Inflammatory macrophage treated with lipopolysaccharide for 1 hour (primary cell): ENCODE data around the gene NEB.
"Not testable (repeated sequence)": the region's sequence is repeated elsewhere in the genome, so short reads cannot be mapped to it uniquely, and the experiment has no call there.

Experiments used
- DNase-seq, 2 donors: peaks; one replicate each; pipeline ENCODE4 v3.0.0-alpha.2; 2020 to 2022

Gene NEB

DNA sequence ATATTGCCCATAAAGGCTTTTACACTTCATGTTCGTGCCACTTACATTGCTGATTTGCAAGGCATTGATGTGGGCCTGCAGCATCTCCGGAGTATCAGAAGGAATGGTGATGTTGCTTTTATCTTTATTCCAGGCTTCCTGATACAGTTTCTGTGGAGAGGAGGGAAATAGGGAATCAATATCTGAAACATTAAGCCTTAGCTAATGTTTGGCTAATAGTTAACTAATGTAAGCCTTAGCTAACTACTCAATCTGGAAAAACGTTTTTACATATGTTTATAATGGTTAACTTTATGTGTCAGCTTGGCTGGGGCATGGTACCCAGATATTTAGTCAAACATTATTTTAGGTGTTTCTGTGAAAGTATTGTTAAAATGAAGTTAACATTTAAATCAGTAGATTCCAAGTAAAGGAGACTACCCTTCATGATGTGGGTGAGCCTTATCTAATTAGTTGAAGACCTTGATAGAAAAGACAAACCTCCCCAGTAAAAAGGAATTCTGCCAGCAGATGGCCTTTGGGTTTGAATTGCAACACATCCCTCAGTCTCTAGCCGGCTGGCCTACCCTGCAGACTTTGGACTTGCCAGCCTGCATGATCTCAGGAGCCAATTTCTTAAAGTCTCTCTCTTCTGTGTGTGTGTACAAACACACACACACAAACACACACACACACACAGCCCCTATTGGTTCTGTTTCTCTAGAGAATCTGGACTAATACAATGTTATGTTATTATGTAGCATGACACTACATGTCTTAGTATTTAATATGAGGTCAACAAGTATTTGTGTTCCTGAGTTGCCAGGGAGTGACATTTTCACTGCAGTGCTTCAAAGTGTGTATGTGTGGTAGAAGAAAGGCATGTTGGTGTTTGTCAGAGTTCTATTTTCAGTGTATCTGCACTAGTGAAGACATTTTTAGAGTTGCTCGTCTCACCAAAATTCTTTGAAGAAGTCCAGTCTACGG is 126.5 kb downstream of the NEB start:
- DNase-seq: not testable (repeated sequence)

DNA sequence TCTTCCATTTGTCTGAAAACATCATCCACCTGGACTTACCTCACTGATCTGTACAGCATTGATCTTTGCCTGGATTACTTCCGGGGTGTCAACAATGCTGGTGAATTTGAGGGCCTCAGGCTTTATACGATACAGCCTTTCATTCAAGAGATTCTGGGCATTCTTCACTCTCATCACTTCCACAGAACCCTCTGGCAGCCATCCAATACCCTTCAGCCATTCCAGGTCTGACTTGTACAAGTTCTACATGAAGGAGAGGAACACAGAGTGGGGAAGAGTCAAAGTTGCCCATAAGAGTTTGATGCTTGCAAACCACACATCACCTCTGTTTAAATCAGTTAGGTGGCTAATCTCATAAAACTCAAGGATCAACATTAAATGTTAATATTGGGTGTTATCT is 130.7 kb downstream of the NEB start:
- not testable (repeated sequence) for DNase-seq

DNA sequence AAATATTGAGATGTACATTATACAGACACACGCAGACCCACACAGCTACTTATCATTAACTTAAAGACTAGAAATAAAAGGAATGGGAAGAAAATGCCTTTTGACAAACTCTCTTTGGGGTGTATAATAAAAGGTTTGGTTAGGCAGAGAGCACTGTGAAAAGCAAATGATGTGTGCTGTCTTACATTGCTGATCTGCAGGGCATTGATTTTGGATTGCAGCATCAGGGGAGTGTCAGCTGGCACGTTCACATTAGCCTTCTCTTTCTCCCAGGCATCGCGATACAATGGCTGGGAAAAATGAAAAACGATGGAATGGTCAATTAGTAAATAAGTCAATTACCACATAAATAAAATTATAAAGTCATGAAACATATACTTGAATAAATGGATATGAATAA is 131.9 kb downstream of the NEB start:
- not testable (repeated sequence) for DNase-seq

DNA sequence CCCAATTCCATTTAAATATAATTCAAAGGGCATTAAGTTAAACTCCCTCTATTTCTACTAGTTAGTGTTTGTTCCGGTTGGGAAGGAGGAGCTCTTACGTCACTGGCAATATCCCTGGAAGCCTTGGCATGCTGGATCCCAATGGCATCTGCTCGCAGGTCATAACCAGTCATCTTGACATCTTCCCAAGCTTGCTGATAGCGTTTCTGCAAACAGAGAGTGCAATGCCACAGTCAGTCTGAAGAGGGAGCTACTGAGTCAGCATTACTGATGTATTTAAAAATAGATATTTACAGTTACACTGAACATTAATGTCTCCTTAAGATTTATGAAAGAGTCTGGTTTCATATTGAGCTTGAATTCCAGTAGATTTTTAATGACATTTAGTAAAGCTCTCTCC is 132.5 kb downstream of the NEB start:
- not testable (repeated sequence) for DNase-seq

DNA sequence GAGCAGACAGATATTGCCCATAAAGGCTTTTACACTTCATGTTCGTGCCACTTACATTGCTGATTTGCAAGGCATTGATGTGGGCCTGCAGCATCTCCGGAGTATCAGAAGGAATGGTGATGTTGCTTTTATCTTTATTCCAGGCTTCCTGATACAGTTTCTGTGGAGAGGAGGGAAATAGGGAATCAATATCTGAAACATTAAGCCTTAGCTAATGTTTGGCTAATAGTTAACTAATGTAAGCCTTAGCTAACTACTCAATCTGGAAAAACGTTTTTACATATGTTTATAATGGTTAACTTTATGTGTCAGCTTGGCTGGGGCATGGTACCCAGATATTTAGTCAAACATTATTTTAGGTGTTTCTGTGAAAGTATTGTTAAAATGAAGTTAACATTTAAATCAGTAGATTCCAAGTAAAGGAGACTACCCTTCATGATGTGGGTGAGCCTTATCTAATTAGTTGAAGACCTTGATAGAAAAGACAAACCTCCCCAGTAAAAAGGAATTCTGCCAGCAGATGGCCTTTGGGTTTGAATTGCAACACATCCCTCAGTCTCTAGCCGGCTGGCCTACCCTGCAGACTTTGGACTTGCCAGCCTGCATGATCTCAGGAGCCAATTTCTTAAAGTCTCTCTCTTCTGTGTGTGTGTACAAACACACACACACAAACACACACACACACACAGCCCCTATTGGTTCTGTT is 137.2 kb downstream of the NEB start:
- DNase-seq: not testable (repeated sequence)

DNA sequence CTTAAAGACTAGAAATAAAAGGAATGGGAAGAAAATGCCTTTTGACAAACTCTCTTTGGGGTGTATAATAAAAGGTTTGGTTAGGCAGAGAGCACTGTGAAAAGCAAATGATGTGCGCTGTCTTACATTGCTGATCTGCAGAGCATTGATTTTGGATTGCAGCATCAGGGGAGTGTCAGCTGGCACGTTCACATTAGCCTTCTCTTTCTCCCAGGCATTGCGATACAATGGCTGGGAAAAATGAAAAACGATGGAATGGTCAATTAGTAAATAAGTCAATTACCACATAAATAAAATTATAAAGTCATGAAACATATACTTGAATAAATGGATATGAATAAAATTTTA is 142.4 kb downstream of the NEB start:
- not testable (repeated sequence) for DNase-seq

DNA sequence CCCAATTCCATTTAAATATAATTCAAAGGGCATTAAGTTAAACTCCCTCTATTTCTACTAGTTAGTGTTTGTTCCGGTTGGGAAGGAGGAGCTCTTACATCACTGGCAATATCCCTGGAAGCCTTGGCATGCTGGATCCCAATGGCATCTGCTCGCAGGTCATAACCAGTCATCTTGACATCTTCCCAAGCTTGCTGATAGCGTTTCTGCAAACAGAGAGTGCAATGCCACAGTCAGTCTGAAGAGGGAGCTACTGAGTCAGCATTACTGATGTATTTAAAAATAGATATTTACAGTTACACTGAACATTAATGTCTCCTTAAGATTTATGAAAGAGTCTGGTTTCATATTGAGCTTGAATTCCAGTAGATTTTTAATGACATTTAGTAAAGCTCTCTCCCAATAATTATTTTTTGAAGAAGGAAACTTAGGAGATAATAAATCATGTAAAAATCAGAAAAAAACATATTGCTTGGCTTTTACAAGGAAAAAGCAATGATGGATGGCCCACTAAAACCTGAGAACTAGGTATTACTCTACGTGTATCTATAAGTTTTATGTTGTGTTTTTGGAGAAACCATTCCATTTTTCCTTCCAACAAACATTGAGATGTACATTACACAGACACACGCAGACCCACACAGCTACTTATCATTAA is 142.9 kb downstream of the NEB start:
- not testable (repeated sequence) for DNase-seq

DNA sequence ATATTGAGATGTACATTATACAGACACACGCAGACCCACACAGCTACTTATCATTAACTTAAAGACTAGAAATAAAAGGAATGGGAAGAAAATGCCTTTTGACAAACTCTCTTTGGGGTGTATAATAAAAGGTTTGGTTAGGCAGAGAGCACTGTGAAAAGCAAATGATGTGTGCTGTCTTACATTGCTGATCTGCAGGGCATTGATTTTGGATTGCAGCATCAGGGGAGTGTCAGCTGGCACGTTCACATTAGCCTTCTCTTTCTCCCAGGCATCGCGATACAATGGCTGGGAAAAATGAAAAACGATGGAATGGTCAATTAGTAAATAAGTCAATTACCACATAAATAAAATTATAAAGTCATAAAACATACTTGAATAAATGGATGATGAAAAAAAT is 153.0 kb downstream of the NEB start:
- not testable (repeated sequence) for DNase-seq

DNA sequence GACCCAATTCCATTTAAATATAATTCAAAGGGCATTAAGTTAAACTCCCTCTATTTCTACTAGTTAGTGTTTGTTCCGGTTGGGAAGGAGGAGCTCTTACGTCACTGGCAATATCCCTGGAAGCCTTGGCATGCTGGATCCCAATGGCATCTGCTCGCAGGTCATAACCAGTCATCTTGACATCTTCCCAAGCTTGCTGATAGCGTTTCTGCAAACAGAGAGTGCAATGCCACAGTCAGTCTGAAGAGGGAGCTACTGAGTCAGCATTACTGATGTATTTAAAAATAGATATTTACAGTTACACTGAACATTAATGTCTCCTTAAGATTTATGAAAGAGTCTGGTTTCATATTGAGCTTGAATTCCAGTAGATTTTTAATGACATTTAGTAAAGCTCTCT is 153.6 kb downstream of the NEB start:
- not testable (repeated sequence) for DNase-seq

DNA sequence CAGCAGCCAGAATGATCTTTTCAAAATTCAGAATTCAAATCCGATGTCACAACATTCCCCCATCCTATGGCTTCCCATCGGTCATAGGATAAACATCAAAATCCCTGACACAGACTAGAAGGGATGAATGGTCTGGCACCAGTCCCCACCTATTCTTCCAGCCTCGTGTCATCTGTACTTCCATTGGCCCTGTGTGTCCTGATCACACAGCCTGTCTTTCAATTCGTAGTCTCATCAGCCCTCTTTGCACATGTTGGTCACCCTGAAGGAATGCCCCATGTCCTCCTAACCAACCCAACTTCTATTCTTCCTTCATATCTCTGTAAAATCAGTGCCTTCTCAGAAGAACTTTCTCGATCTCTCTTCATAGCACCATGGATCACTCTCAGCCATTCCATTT is 157.2 kb downstream of the NEB start:
- no peak for DNase-seq

DNA sequence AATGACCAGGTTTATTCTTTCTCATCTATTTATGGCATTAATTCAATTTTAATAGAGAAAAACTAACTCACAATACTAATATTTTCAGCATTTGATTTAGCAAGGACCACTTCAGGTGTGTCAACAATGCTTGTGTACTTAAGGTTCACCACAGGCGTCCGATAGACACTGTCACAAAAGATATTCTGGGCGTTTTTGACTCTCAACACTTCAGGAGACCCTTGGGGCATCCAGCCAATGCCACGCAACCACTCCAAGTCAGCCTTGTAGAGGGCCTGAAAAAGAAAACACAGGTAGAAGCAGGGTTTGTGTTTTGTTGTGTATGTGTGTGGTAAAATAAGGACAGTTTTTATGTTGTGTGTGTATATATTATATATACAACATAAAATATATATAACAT is 158.2 kb downstream of the NEB start:
- DNase-seq: no peak

DNA sequence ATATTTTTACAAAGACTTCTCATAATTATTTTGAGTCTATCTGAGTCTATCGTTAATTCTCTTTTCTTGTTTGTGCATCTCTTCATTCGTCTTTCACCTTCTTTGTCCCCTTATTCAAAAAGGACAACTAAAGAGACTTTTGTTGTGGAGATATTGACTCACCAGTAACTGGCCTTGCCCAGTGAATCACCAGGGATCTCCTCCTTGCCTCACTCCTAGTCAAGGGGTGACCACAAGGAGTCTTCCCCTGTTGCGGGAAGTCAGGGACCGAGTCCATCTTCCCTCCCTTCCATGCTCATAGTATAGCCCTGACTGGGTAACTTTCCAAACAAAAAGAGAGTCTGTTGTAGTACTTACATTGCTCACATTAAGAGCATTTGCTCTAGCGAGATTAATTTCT is 158.9 kb downstream of the NEB start:
- no peak for DNase-seq

DNA sequence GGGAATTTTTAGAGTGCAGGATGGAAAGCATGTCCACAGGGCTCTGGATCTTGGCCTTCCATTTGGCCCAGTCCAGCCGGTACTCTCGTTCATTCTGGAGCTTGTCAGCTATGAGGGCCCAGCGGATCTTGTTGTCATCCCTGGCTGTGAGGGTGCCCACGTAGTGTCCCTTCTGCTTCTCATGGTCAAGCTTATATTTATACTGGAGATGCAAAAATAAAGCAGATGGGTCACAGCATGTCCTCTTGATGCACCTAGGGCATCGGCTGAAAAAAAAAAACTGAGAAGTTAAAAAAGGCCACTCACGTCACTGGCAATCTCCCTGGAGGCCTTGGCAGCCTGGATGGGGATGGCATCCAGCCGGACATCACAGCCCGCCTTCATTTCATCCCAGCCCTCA is 164.1 kb downstream of the NEB start:
- no peak for DNase-seq

DNA sequence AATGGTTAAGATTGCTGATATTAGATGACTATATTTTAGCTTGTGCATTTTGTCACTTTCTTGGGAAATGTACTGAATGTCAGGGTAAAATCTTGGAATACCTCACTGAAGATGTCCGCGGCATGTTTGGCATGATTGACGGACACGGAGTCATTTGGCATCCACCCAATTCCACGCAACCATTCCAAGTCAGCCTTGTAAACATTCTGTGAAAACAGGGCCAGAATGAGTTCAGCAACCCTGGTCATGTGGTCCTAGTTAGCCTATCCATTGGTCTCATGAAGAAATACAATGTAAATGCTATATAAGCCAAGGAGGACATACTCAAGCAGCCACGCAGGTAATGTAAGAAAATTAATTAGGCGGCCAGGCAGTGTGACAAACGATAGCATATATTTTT is 165.1 kb downstream of the NEB start:
- no peak for DNase-seq

DNA sequence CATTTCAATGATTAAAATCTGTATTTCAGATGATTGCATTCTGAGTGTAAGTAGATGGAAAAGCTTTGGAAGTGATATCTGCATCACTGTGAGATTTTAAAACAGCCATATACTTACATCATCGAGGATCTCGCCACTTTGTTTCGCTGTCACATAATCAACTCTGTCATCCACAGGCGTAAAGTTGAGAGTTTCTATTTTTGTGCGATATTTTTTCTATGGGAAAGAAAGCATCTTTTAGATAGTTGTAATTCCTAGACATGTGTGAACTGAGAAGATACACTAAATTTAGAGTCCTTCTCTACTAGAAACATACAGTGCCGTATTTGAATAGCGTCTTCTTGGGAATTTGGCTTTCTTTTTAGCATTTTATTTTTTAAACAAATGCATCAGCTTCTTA is 165.8 kb downstream of the NEB start:
- no peak for DNase-seq

DNA sequence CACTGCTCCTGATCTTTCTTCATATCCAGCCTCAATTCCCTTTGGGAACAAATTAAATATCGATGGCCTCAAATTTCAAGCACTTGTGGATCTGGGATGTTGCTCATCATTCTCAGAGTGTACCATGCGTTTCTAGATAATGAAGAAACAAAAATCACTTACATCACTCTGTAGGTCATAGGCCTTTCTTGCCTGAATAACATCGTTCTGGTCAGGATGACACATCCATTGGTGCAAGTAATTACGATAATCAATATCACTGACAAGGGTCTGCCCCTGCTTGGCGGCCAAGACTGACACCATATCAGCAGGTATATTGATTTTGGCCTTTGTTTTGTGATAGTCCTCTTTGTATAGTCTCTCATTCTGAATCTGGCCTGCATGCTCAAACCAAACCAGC is 167.3 kb downstream of the NEB start:
- no peak for DNase-seq

DNA sequence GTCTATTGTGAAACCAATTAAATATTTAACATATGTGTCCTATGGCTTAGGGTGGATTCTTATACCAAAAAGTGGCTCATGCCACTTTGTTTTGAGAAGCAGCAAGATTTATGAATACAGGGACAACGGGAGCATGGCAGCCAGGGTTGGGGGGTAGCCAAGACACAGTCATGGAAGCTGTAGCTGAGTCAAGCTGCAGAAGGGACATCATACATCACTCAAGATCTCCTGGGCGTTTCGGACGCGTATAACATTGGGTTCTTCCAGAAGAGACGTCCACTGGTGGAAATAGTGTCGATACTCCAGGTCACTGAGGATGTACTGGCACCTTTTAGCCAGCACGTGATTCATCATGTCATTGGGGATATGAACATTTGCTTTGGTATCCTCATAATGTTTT is 171.9 kb downstream of the NEB start:
- no peak for DNase-seq

DNA sequence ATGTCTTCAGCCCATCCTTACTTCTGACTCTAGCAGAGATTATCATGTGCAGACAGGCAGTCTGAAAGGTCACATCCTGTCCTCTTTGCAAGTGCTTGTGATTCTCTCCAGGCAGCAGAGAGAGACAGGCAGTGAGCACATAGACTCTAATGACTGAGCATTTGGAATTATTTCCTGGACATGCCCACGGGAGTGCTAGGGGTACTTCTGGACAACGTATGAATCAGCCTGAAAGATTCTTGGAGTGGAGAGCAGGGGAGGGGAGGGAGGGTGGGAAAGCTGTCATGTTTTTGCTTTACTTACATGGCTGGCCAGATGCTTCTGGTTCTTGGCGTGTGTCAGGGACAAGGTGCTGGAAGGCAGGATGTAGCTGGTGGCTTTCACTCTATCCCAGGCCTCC is 174.0 kb downstream of the NEB start:
- no peak for DNase-seq

DNA sequence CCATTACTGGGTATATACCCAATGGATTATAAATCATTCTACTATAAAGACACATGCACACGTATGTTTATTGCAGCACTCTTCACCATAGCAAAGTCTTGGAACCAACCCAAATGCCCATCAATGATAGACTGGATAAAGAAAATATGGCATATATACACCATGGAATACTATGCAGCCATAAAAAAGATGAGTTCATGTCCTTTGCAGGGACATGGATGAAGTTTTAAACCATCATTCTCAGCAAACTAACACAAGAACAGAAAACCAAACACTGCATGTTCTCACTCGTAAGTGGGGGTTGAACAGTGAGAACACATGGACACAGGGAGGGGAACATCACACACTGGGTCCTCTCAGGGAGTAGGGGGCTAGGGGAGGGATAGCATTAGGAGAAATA is 174.8 kb downstream of the NEB start:
- DNase-seq: not testable (repeated sequence)

DNA sequence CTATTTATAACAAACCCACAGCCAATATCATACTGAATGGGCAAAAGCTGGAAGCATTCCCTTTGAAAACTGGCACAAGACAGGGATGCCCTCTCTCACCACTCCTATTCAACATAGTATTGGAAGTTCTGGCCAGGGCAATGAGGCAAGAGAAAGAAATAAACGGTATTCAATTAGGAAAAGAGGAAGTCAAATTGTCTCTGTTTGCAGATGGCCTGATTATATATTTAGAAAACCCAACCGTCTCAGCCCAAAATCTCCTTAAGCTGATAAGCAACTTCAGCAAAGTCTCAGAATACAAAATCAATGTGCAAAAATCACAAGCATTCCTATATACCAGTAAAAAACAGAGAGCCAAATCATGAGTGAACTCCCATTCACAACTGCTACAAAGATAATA is 176.4 kb downstream of the NEB start:
- DNase-seq: not testable (repeated sequence)

DNA sequence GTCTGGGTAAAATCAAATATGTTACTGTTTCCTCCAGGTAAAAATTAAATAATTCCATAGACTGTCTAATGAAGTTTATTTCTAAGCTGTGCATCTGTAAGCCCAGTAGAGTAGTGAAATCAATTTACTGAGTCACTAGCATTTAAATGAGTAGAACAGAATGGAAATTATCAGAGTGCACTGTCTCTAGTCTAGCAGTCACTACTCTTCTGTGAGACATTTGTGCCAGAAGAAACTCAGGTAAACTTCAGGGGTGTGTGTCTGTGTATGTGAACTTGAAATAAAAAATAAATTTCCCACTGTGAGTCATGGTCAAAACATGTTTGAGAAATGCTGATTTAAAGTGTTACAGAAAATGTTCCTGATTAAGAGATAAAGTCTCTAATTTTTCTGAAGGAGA is 178.2 kb downstream of the NEB start:
- no peak for DNase-seq

DNA sequence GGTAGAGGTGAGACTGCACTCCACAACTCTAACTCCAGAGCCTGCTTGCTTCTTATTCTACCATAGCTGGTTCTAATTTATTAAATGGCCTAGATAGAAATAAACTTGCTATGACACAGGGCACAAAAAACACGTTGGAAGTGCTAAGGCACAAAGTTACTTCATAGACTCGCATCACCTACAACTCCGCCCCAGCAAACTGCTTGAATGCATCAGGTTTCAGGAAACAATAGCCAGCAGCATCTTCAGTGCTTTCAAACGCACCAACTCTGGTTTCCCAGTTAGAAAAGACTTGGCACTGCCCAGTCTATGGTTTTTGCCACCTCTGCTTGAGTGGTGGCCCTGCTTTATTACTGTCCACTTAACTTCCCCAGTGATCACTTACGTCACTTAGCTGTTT is 182.0 kb downstream of the NEB start:
- DNase-seq: no peak

DNA sequence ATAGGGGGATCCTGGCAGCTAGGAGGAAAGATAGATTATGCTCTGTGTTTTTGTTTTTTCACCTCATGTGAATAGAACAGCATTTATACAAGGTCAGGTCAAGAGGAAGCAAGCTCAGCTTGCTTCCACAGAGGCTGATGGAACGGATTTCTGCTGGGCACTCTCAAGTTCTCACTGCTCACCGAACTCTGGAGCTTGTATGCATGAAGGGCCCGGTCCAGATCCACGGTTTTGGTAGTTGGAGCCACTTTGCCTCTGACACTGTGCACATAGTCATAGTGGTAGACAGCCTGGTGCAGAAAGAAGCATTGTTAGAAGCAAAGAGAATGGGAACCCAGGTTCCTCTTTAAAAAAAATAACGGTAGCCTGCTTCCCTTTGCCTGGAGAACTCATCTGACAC is 182.7 kb downstream of the NEB start:
- DNase-seq: no peak

DNA sequence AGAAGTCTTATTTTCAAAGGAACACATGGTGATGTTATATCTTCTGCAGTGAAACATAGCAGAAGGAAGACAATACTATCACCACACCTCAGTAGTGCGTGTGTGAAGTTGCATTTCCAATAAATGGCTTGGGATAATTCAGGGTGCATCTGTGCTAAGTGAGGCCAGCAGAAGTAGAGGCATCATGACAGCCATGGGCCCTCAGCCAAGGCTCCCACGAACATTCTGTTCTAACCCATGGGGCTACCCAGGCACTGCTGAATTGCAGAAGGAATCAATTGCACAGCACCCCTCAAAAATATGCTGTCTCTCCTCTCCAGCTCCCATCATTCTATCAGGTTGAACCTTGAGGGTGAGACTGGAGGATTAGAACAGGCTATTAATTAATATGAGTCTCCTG is 185.1 kb downstream of the NEB start:
- no peak for DNase-seq
